Measurements from ENCODE around the gene ALDH7A1. TPM values are rescaled to one million over a fixed set of nuclear protein-coding genes. Genes with fewer than 3 reads are reported as not detected.
A peak's percentile ranks its signal among the peaks of the same experiment; 100 is the strongest.

Gene ALDH7A1
- total RNA-seq, 6 experiments from 2014 or later, result 81.1 to 99.9 (median 90.6) TPM

DNA sequence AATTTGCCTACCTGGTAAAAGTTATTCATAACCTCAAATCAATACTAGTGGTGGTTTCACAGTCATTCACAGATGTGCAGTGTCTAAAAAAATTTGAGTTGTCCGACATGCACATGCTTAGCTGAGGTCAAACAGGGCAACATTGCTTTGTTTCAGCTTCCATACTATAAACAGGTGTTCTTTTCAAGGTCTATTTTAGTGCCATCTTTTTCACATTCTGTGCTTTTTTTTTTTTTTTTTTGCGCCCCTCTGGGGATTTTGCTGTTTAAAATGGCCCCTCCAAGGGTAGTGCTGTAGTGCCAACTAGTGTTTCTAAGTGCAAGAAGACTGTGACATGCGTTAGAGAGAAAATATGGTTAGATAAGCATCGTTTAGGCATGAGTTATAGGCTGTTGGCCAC lies 20.3 kb upstream of the ALDH7A1 start:
- H3K27me3 Mint-ChIP-seq (ENCODE audit: insufficient read depth), result no peaks in the 10 kb centered on the region
- peaks cover 6% of the 10 kb centered on the region; the same call in 1 of the 2 replicates for H3K4me1 Mint-ChIP-seq (ENCODE audit: low read depth)
- H3K36me3 Mint-ChIP-seq (ENCODE audit: low read depth), result peaks cover 19% of the 10 kb centered on the region
- no peak for DNase-seq
- no peak overlapping the region for H3K27ac Mint-ChIP-seq
- H3K4me3 Mint-ChIP-seq, result no peak overlapping the region
- TF ChIP-seq, protein P1, sequence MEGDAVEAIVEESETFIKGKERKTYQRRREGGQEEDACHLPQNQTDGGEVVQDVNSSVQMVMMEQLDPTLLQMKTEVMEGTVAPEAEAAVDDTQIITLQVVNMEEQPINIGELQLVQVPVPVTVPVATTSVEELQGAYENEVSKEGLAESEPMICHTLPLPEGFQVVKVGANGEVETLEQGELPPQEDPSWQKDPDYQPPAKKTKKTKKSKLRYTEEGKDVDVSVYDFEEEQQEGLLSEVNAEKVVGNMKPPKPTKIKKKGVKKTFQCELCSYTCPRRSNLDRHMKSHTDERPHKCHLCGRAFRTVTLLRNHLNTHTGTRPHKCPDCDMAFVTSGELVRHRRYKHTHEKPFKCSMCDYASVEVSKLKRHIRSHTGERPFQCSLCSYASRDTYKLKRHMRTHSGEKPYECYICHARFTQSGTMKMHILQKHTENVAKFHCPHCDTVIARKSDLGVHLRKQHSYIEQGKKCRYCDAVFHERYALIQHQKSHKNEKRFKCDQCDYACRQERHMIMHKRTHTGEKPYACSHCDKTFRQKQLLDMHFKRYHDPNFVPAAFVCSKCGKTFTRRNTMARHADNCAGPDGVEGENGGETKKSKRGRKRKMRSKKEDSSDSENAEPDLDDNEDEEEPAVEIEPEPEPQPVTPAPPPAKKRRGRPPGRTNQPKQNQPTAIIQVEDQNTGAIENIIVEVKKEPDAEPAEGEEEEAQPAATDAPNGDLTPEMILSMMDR (IDR thresholded peaks at IDR 0.05), result no peak
- H3K9me3 Mint-ChIP-seq, result no peaks in the 10 kb centered on the region

DNA sequence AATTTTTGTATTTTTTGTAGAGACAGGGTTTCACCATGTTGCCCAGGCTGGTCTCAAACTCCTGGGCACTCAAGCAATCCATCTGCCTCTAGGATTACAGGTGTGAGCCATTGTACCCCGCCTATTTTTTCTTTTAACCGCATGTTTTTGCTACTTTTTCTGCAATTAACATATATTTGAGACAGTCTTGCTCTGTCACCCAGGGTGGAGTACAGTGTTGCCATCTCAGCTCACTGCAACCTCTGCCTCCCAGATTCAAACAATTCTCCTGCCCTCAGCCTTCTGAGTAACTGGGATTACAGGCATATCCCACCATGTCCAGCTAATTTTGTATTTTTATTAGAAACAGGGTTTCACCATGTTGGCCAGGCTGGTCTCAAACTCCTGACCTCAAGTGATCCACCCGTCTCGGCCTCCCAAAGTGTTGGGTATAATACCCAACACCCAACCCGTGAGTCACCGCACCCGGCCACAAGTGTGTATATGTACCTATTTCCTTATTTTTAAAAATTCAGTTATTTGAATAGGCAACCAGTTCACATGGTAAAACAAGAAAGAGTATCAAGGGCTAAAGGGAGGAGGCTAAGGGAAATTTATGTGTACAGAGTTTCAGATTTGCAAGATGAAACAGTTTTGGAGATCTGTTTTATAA lies 19.0 kb upstream of the ALDH7A1 start:
- H3K9me3 Mint-ChIP-seq, result no peaks in the 10 kb centered on the region
- no peak for DNase-seq
- H3K4me1 Mint-ChIP-seq (ENCODE audit: low read depth), result peaks cover 6% of the 10 kb centered on the region; the same call in 1 of the 2 replicates
- H3K27me3 Mint-ChIP-seq (ENCODE audit: insufficient read depth), result no peaks in the 10 kb centered on the region
- H3K4me3 Mint-ChIP-seq, result no peak overlapping the region
- H3K36me3 Mint-ChIP-seq (ENCODE audit: low read depth), result peaks cover 24% of the 10 kb centered on the region
- H3K27ac Mint-ChIP-seq, result 0 out of 2 replicates have a peak overlapping the region, but pooled peaks have one; percentile 36
- TF ChIP-seq, protein P1 (IDR thresholded peaks at IDR 0.05), result no peak

DNA sequence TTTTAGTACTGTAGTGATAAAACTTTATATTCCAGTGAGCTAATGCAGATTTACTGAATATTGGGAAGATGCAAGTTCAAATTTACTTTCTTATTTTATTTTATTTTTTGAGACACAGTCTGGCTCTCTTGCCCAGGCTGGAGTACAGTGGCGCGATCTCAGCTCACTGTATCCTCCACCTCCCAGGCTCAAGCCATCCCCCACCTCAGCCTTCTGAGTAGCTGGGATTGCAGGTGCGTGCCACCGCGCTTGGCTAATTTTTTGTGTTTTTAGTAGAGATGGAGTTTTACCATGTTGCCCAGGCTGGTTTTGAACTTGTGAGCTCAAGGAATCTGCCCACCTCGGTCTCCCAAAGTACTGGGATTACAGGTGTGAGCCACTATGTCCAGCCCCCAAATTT lies 15.6 kb upstream of the ALDH7A1 start:
- Mint-ChIP-seq H3K27ac (no peak overlapping the region), H3K4me3 (no peak overlapping the region), H3K27me3 (ENCODE audit: insufficient read depth) (no peaks in the 10 kb centered on the region; the same call in 1 of the 2 replicates), H3K9me3 (no peaks in the 10 kb centered on the region), H3K36me3 (ENCODE audit: low read depth) (peaks cover 25% of the 10 kb centered on the region), H3K4me1 (ENCODE audit: low read depth) (peaks cover 17% of the 10 kb centered on the region)
- TF ChIP-seq, protein P1 (IDR thresholded peaks at IDR 0.05), result no peak
- DNase-seq, result no peak

DNA sequence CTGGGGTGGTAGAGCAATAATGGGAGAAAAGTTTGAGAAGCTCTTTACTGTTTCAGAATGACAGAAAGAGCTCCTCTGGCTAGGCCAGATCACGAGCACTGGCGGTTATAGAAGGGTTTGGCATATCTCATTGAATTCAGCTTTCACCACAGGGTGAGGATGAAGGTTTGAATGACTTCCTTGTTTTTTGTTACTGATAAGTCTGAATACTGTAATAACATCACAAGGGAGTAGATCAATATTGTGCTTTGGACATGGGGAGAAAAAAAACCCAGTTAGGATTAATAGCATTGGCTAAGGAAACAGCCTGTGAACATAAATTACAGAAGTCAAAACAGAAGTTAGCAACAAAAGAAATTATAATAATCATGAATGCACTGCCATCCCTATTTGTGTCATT lies 15.1 kb upstream of the ALDH7A1 start:
- Mint-ChIP-seq H3K4me1 (ENCODE audit: low read depth) (peaks cover 21% of the 10 kb centered on the region), H3K27ac (no peak overlapping the region), H3K4me3 (no peak overlapping the region), H3K27me3 (ENCODE audit: insufficient read depth) (no peaks in the 10 kb centered on the region; the same call in 1 of the 2 replicates), H3K9me3 (no peaks in the 10 kb centered on the region), H3K36me3 (ENCODE audit: low read depth) (peaks cover 25% of the 10 kb centered on the region)
- TF ChIP-seq, protein P1 (IDR thresholded peaks at IDR 0.05), result no peak
- DNase-seq, result no peak

DNA sequence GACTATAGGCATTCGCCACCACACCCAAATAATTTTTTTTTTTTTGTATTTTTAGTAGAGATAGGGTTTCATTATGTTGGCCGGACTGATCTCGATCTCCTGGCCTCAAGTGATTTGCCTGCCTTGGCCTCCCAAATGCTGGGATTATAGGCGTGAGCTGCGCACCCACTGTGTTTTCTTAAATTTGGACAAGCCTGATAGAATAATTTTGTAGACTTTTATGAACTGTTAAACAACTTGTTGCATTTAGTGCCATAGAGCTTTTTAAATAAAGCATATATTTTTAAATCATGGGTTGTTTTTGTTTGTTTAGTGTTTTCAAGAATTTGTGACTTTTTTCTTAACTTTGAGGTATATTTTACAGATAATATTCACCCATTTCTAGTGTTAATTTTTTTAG lies 10.5 kb upstream of the ALDH7A1 start:
- H3K27me3 Mint-ChIP-seq (ENCODE audit: insufficient read depth), result no peaks in the 10 kb centered on the region; the same call in 1 of the 2 replicates
- no peak overlapping the region for H3K27ac Mint-ChIP-seq
- no peaks in the 10 kb centered on the region for H3K9me3 Mint-ChIP-seq
- H3K4me1 Mint-ChIP-seq (ENCODE audit: low read depth), result peaks cover 30% of the 10 kb centered on the region
- TF ChIP-seq, protein P1 (IDR thresholded peaks at IDR 0.05), result no peak
- H3K4me3 Mint-ChIP-seq, result peak overlapping the region; percentile 7; the same call in 1 of the 2 replicates
- no peak for DNase-seq
- H3K36me3 Mint-ChIP-seq (ENCODE audit: low read depth), result peaks cover 32% of the 10 kb centered on the region

Measured in HFFc6 (cell line).